ENCODE results near the gene MED25.

MED25 gene

GRCh38 chr19:49844138-49845095 is 26.3 kb downstream of the MED25 start:
- DNase-seq (ENCODE audit: low read depth in 2 of 2) = no peak

- no peak for DNase-seq (ENCODE audit: low read depth in 2 of 2)
These were observed 27.3 kb downstream of the MED25 start for GRCh38 chr19:49845414-49845813.

- no peak for DNase-seq (ENCODE audit: low read depth in 2 of 2)
These were observed 28.3 kb downstream of the MED25 start for GRCh38 chr19:49846408-49846807.

- DNase-seq (ENCODE audit: low read depth in 2 of 2) = peak in 1 of 2 experiments; percentile 31
These were observed 29.9 kb downstream of the MED25 start for GRCh38 chr19:49847731-49848696.

- no peak for DNase-seq (ENCODE audit: low read depth in 2 of 2)
These were observed 30.8 kb downstream of the MED25 start for GRCh38 chr19:49848938-49849337.

- no peak for DNase-seq (ENCODE audit: low read depth in 2 of 2)
These were observed 31.5 kb downstream of the MED25 start for GRCh38 chr19:49849433-49850220.

GRCh38 chr19:49850221-49850486 is 32.1 kb downstream of the MED25 start:
- DNase-seq (ENCODE audit: low read depth in 2 of 2) = no peak

- DNase-seq (ENCODE audit: low read depth in 2 of 2) = peak; percentile 78 to 79
These were observed 32.6 kb downstream of the MED25 start, which contains the start of gene PTOV1 for GRCh38 chr19:49850487-49851342. PTOV1 (plus strand) TSS chr19:49851159.

- no peak for DNase-seq (ENCODE audit: low read depth in 2 of 2)
These were observed 33.6 kb downstream of the MED25 start for GRCh38 chr19:49851456-49852259.

GRCh38 chr19:49852631-49853126 is 34.6 kb downstream of the MED25 start:
- DNase-seq (ENCODE audit: low read depth in 2 of 2) = no peak

GRCh38 chr19:49853852-49854377 is 35.8 kb downstream of the MED25 start:
- DNase-seq (ENCODE audit: low read depth in 2 of 2) = no peak

- DNase-seq (ENCODE audit: low read depth in 2 of 2) = no peak
These were observed 36.5 kb downstream of the MED25 start for GRCh38 chr19:49854378-49855263.

GRCh38 chr19:49855277-49855675 is 37.2 kb downstream of the MED25 start:
- no peak for DNase-seq (ENCODE audit: low read depth in 2 of 2)

- no peak for DNase-seq (ENCODE audit: low read depth in 2 of 2)
These were observed 37.8 kb downstream of the MED25 start for GRCh38 chr19:49855676-49856573.

- DNase-seq (ENCODE audit: low read depth in 2 of 2) = no peak
These were observed 38.5 kb downstream of the MED25 start for GRCh38 chr19:49856574-49857021.

GRCh38 chr19:49857061-49857837 is 39.2 kb downstream of the MED25 start:
- no peak for DNase-seq (ENCODE audit: low read depth in 2 of 2)

- DNase-seq (ENCODE audit: low read depth in 2 of 2) = no peak
These were observed 39.7 kb downstream of the MED25 start for GRCh38 chr19:49857838-49858087.

Data from fibroblast of skin of left biceps (primary cell).